HFF-Myc (cell line): ENCODE results near the gene CPNE4.

ENCODE experiments used
- DNase-seq: peaks from one replicate; pipeline ENCODE4 v3.0.0-alpha.2; 2011; ENCODE audit warnings: low read depth; ENCODE audit errors: extremely low read depth
- H3K4me3 ChIP-seq: replicated peaks from 2 replicates; pipeline ENCODE4 v1.5.1; 2011; ENCODE audit warnings: low read depth, mild to moderate bottlenecking, control low read depth, low read length
- CTCF ChIP-seq: IDR thresholded peaks from 2 replicates; pipeline ENCODE4 v1.5.1; 2012; ENCODE audit warnings: mild to moderate bottlenecking, low read depth, low read length, control low read depth; ENCODE audit errors: missing control alignments

Gene CPNE4

DNA sequence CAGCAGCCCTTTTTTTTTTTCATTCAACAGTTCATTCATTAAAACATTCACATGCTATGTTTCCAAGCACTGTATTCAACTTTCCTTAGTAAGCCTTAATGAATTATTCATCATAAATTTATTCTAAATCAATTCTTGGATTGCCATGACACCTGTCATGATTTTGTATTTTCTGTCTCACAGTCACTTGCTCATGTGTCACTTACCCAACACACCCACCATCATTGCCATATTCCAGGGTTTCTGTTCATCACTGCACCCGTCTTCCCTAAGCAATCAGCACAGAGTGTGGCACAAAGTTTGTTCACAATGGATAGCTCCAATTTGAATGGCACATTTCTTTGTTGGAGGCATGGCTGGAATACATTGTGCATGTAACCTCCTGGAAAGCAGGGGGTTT, 27.2 kb downstream of the CPNE4 start:
- H3K4me3 ChIP-seq, result no peak overlapping the region
- DNase-seq, result no peak
- TF ChIP-seq CTCF, result no peak

DNA sequence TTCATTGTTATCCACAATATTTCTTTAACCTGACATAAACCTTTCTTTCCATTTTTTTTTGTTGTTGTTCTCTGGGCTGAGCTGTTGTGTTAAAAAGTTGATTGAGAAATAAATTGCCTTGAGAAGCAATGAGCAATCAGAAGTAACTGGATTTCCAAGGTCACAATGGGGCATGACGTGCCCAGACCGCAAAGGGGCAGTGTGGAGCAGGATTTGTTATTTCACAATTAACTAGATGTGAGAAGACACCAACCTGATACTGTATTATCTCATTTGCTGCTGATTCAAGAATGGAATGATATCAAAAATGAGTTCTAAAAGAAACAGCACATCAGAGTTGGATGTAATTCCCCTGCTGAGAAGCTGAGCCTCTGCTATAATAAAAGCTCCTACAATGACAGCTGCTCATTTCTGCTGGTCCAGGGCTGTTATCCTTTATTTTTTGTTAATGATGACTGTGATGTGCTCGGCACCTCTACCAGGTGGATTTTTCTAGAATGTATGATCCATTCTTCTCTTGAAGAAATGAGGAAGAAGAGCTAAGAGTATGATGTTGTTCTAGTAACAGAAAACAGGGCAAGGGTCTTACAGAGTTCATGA, 28.1 kb downstream of the CPNE4 start:
- DNase-seq, result no peak
- no peak overlapping the region for H3K4me3 ChIP-seq
- TF ChIP-seq CTCF, result peak; percentile 52

DNA sequence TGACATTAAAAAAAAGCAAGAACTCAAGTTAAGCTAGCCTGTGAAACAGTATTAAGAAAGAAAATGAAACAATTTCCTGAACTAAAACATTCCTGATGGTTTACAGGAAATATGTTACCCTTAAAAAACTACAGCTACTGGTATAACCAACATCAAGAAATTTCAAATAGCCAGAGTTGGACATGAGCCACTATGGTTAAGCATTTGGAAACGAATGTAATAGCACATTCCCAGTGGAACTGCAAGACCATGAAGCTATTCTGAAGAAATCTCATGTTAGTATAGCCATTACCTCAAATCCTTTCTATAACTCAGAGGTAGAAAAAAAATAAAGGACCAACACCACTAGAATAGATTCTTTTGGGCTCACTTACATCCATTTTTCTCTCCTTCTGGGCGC, 30.2 kb downstream of the CPNE4 start:
- DNase-seq, result no peak
- no peak for TF ChIP-seq CTCF

GRCh38 chr3:132003685-132004084, 31.1 kb downstream of the CPNE4 start:
- no peak for TF ChIP-seq CTCF
- DNase-seq, result no peak
- no peak overlapping the region for H3K4me3 ChIP-seq

More for the DNA sequence above, 30.2 kb downstream of the CPNE4 start:
- no peak overlapping the region for H3K4me3 ChIP-seq

- H3K4me3 ChIP-seq, result no peak overlapping the region
- TF ChIP-seq CTCF, result no peak
- DNase-seq, result no peak
Observed at GRCh38 chr3:132001999-132002398, 32.8 kb downstream of the CPNE4 start.

GRCh38 chr3:132001036-132001435, 33.8 kb downstream of the CPNE4 start:
- H3K4me3 ChIP-seq, result no peak overlapping the region
- no peak for DNase-seq
- TF ChIP-seq CTCF, result no peak

GRCh38 chr3:131998027-131998426, 36.8 kb downstream of the CPNE4 start:
- no peak for TF ChIP-seq CTCF
- DNase-seq, result no peak
- H3K4me3 ChIP-seq, result no peak overlapping the region
